HG02642 (cell line): ENCODE measurements around the gene LZTS3.
"Not testable (repeated sequence)": the region's sequence is repeated elsewhere in the genome, so short reads cannot be mapped to it uniquely, and the experiment has no call there.

Experiments used
- ATAC-seq: cut with Tn5 transposase; IDR thresholded peaks from one replicate; pipeline ENCODE4 v1.9.1; 2021; ENCODE audit warnings: mild to moderate bottlenecking; ENCODE audit not compliant: unreplicated experiment, poor library complexity

LZTS3 gene

GRCh38 chr20:3193806-3194616, 20.7 kb upstream of the LZTS3 start:
- ATAC-seq: no peak

- ATAC-seq: no peak
Observed at GRCh38 chr20:3192226-3193015, 19.1 kb upstream of the LZTS3 start.

- ATAC-seq: no peak
Observed at GRCh38 chr20:3190681-3191111, 17.3 kb upstream of the LZTS3 start.

- no peak for ATAC-seq
Observed at GRCh38 chr20:3189561-3190131, 16.3 kb upstream of the LZTS3 start.

- ATAC-seq: no peak
Observed at GRCh38 chr20:3188823-3189413, 15.6 kb upstream of the LZTS3 start.

GRCh38 chr20:3187861-3188260, 14.5 kb upstream of the LZTS3 start:
- not testable (repeated sequence) for ATAC-seq

- no peak for ATAC-seq
Observed at GRCh38 chr20:3183896-3184612, 10.7 kb upstream of the LZTS3 start.

- not testable (repeated sequence) for ATAC-seq
Observed at GRCh38 chr20:3182429-3182828, 9.1 kb upstream of the LZTS3 start.

GRCh38 chr20:3181270-3181669, 7.9 kb upstream of the LZTS3 start:
- ATAC-seq: no peak

- no peak for ATAC-seq
Observed at GRCh38 chr20:3180319-3180718, 7.0 kb upstream of the LZTS3 start.

GRCh38 chr20:3177746-3178485, 4.6 kb upstream of the LZTS3 start:
- no peak for ATAC-seq

- no peak for ATAC-seq
Observed at GRCh38 chr20:3175270-3175669, 1.9 kb upstream of the LZTS3 start.

GRCh38 chr20:3174442-3175261, 1.3 kb upstream of the LZTS3 start:
- ATAC-seq: peak; percentile 2

- peak; percentile 38 for ATAC-seq
Observed at GRCh38 chr20:3173610-3174441, 477 bp upstream of the LZTS3 start.

GRCh38 chr20:3172126-3172932, 1.0 kb downstream of the LZTS3 start:
- no peak for ATAC-seq

- no peak for ATAC-seq
Observed at GRCh38 chr20:3171391-3172125, 1.8 kb downstream of the LZTS3 start.
